Measurements from ENCODE around the gene SPAG16. TPM values are rescaled to one million over a fixed set of nuclear protein-coding genes. Genes with fewer than 3 reads are reported as not detected.
"Not testable (repeated sequence)": the region's sequence is repeated elsewhere in the genome, so short reads cannot be mapped to it uniquely, and the experiment has no call there.

SPAG16 gene
- total RNA-seq, 1 donor, result 35.2 TPM

- no peak overlapping the region for H3K4me3 ChIP-seq (ENCODE audit: low read depth, low read length)
- no peak for TF ChIP-seq CTCF (IDR thresholded peaks at IDR 0.05; ENCODE audit: insufficient read depth, low read length)
- DNase-seq (ENCODE audit: low read depth), result no peak
These were observed 407.1 kb downstream of the SPAG16 start for GRCh38 chr2:213691351-213691750.

- no peak for TF ChIP-seq CTCF (IDR thresholded peaks at IDR 0.05; ENCODE audit: insufficient read depth, low read length)
- no peak overlapping the region for H3K4me3 ChIP-seq (ENCODE audit: low read depth, low read length)
- DNase-seq (ENCODE audit: low read depth), result no peak
These were observed 412.2 kb downstream of the SPAG16 start for GRCh38 chr2:213696442-213696841.

GRCh38 chr2:213701365-213701764 lies 417.1 kb downstream of the SPAG16 start:
- not testable (repeated sequence) for DNase-seq (ENCODE audit: low read depth); H3K4me3 ChIP-seq (ENCODE audit: low read depth, low read length)

- H3K4me3 ChIP-seq (ENCODE audit: low read depth, low read length), result no peak overlapping the region
- TF ChIP-seq CTCF (IDR thresholded peaks at IDR 0.05; ENCODE audit: insufficient read depth, low read length), result no peak
- no peak for DNase-seq (ENCODE audit: low read depth)
These were observed 419.3 kb downstream of the SPAG16 start for GRCh38 chr2:213703406-213704098.

- H3K4me3 ChIP-seq (ENCODE audit: low read depth, low read length), result no peak overlapping the region
- TF ChIP-seq CTCF (IDR thresholded peaks at IDR 0.05; ENCODE audit: insufficient read depth, low read length), result no peak
- no peak for DNase-seq (ENCODE audit: low read depth)
These were observed 425.9 kb downstream of the SPAG16 start for GRCh38 chr2:213710164-213710563.

GRCh38 chr2:213718411-213718810 lies 434.1 kb downstream of the SPAG16 start:
- H3K4me3 ChIP-seq (ENCODE audit: low read depth, low read length); DNase-seq (ENCODE audit: low read depth): not testable (repeated sequence)

- H3K4me3 ChIP-seq (ENCODE audit: low read depth, low read length), result no peak overlapping the region
- TF ChIP-seq CTCF (IDR thresholded peaks at IDR 0.05; ENCODE audit: insufficient read depth, low read length), result no peak
- no peak for DNase-seq (ENCODE audit: low read depth)
These were observed 438.3 kb downstream of the SPAG16 start for GRCh38 chr2:213722565-213722964.

- no peak for TF ChIP-seq CTCF (IDR thresholded peaks at IDR 0.05; ENCODE audit: insufficient read depth, low read length)
- no peak for DNase-seq (ENCODE audit: low read depth)
- no peak overlapping the region for H3K4me3 ChIP-seq (ENCODE audit: low read depth, low read length)
These were observed 438.8 kb downstream of the SPAG16 start for GRCh38 chr2:213723041-213723560.
